ENCODE results near the gene CNTNAP3B. TPM values are rescaled to one million over a fixed set of nuclear protein-coding genes. Genes with fewer than 3 reads are reported as not detected.

The CNTNAP3B gene
- total RNA-seq = 18.9 and 49.7 TPM in 2 replicates

GRCh38 chr9:42129073-42129729, at the start of gene CNTNAP3B:
CNTNAP3B (minus strand) TSS chr9:42129426; CDS start chr9:42129094, 332 bp downstream.

Other genes with a start within 250 kb of the CNTNAP3B start
- not detected in 2 replicates for gene SPATA31A6, start 54.2 kb upstream of the CNTNAP3B start, total RNA-seq